ENCODE results near the gene DOCK10. TPM values are rescaled to one million over a fixed set of nuclear protein-coding genes. Genes with fewer than 3 reads are reported as not detected.

The DOCK10 gene
- total RNA-seq, 2 experiments from 2014 or later: 123 to 137 TPM

GRCh38 chr2:224837066-224837465 is 205.2 kb downstream of the DOCK10 start:
- H3K9me3 Mint-ChIP-seq: peaks cover 4% of the 10 kb centered on the region
- intact Hi-C loops (cut with micrococcal nuclease): no loop called here
- H3K27ac Mint-ChIP-seq: peak overlapping the region; percentile 46
- H3K36me3 Mint-ChIP-seq (ENCODE audit: low read depth): peaks cover 54% of the 10 kb centered on the region
- H3K4me1 Mint-ChIP-seq (ENCODE audit: low read depth): peaks cover 3% of the 10 kb centered on the region
- CTCF ChIA-PET: interaction anchor here (0.7 kb wide), 1 partner anchor 436 kb away, joined by 3 read pairs; no protein-coding TSS in a partner anchor
- H3K27me3 Mint-ChIP-seq (ENCODE audit: low read depth): no peaks in the 10 kb centered on the region
- no peak overlapping the region for H3K4me3 Mint-ChIP-seq
- DNase-seq: no peak

- no peak overlapping the region for H3K27ac Mint-ChIP-seq
Measured at GRCh38 chr2:224836263-224836662, 206.0 kb downstream of the DOCK10 start.

GRCh38 chr2:224835405-224835804 is 206.9 kb downstream of the DOCK10 start:
- Mint-ChIP-seq H3K9me3 (no peaks in the 10 kb centered on the region), H3K36me3 (ENCODE audit: low read depth) (peaks cover 50% of the 10 kb centered on the region), H3K4me3 (no peak overlapping the region), H3K4me1 (ENCODE audit: low read depth) (peaks cover 3% of the 10 kb centered on the region), H3K27me3 (ENCODE audit: low read depth) (no peaks in the 10 kb centered on the region), H3K27ac (no peak overlapping the region)
- intact Hi-C loops (cut with micrococcal nuclease): no loop called here
- CTCF ChIA-PET: no interaction called here
- DNase-seq: no peak

More at GRCh38 chr2:224836263-224836662, 206.0 kb downstream of the DOCK10 start:
- intact Hi-C loops (cut with micrococcal nuclease): no loop called here
- CTCF ChIA-PET: interaction anchor here (0.7 kb wide), 1 partner anchor 435 kb away, joined by 3 read pairs; no protein-coding TSS in a partner anchor
- DNase-seq: no peak
- peaks cover 52% of the 10 kb centered on the region for H3K36me3 Mint-ChIP-seq (ENCODE audit: low read depth)
- no peak overlapping the region for H3K4me3 Mint-ChIP-seq
- no peaks in the 10 kb centered on the region for H3K27me3 Mint-ChIP-seq (ENCODE audit: low read depth)
- peaks cover 2% of the 10 kb centered on the region for H3K9me3 Mint-ChIP-seq
- peaks cover 3% of the 10 kb centered on the region for H3K4me1 Mint-ChIP-seq (ENCODE audit: low read depth)

GRCh38 chr2:224833986-224834385 is 208.3 kb downstream of the DOCK10 start:
- no peak overlapping the region for H3K27ac Mint-ChIP-seq
- no peak overlapping the region for H3K4me3 Mint-ChIP-seq
- CTCF ChIA-PET: no interaction called here
- DNase-seq: no peak
- no peaks in the 10 kb centered on the region for H3K9me3 Mint-ChIP-seq
- H3K36me3 Mint-ChIP-seq (ENCODE audit: low read depth): peaks cover 46% of the 10 kb centered on the region
- intact Hi-C loops (cut with micrococcal nuclease): no loop called here
- no peaks in the 10 kb centered on the region for H3K27me3 Mint-ChIP-seq (ENCODE audit: low read depth)
- peaks cover 3% of the 10 kb centered on the region for H3K4me1 Mint-ChIP-seq (ENCODE audit: low read depth)

- no peak overlapping the region for H3K4me3 Mint-ChIP-seq
- CTCF ChIA-PET: interaction anchor here (1.1 kb wide), 1 partner anchor 68 kb away, joined by 3 read pairs; no protein-coding TSS in a partner anchor
- no peaks in the 10 kb centered on the region for H3K9me3 Mint-ChIP-seq
- H3K27ac Mint-ChIP-seq: no peak overlapping the region
- H3K4me1 Mint-ChIP-seq (ENCODE audit: low read depth): no peaks in the 10 kb centered on the region
- no peak for DNase-seq
- H3K36me3 Mint-ChIP-seq (ENCODE audit: low read depth): peaks cover 58% of the 10 kb centered on the region
- intact Hi-C loops (cut with micrococcal nuclease): no loop called here
- no peaks in the 10 kb centered on the region for H3K27me3 Mint-ChIP-seq (ENCODE audit: low read depth)
Measured at GRCh38 chr2:224832207-224832606, 210.1 kb downstream of the DOCK10 start.

GRCh38 chr2:224831530-224831929 is 210.7 kb downstream of the DOCK10 start:
- Mint-ChIP-seq H3K36me3 (ENCODE audit: low read depth) (peaks cover 60% of the 10 kb centered on the region), H3K27ac (no peak overlapping the region), H3K9me3 (no peaks in the 10 kb centered on the region), H3K4me3 (no peak overlapping the region), H3K27me3 (ENCODE audit: low read depth) (no peaks in the 10 kb centered on the region), H3K4me1 (ENCODE audit: low read depth) (no peaks in the 10 kb centered on the region)
- DNase-seq: no peak
- intact Hi-C loops (cut with micrococcal nuclease): no loop called here
- CTCF ChIA-PET: interaction anchor here (0.6 to 1.1 kb wide), 2 partner anchors 69 to 98 kb away, joined by 3 read pairs; no protein-coding TSS in a partner anchor

GRCh38 chr2:224820283-224820991 is 221.8 kb downstream of the DOCK10 start:
- no peak overlapping the region for H3K4me3 Mint-ChIP-seq
- H3K4me1 Mint-ChIP-seq (ENCODE audit: low read depth): peaks cover 3% of the 10 kb centered on the region
- H3K27me3 Mint-ChIP-seq (ENCODE audit: low read depth): no peaks in the 10 kb centered on the region
- no peaks in the 10 kb centered on the region for H3K9me3 Mint-ChIP-seq
- H3K27ac Mint-ChIP-seq: no peak overlapping the region
- intact Hi-C loops (cut with micrococcal nuclease): no loop called here
- peaks cover 58% of the 10 kb centered on the region for H3K36me3 Mint-ChIP-seq (ENCODE audit: low read depth)
- CTCF ChIA-PET: interaction anchor here (0.6 to 0.8 kb wide), 2 partner anchors 90 to 840 kb away, joined by 3 read pairs; no protein-coding TSS in a partner anchor
- DNase-seq: no peak

GRCh38 chr2:224819075-224819474 is 223.2 kb downstream of the DOCK10 start:
- peaks cover 62% of the 10 kb centered on the region for H3K36me3 Mint-ChIP-seq (ENCODE audit: low read depth)
- CTCF ChIA-PET: no interaction called here
- no peak for DNase-seq
- intact Hi-C loops (cut with micrococcal nuclease): no loop called here
- no peaks in the 10 kb centered on the region for H3K27me3 Mint-ChIP-seq (ENCODE audit: low read depth)
- peak overlapping the region; percentile 51 for H3K27ac Mint-ChIP-seq
- no peaks in the 10 kb centered on the region for H3K9me3 Mint-ChIP-seq
- no peak overlapping the region for H3K4me3 Mint-ChIP-seq
- H3K4me1 Mint-ChIP-seq (ENCODE audit: low read depth): peaks cover 3% of the 10 kb centered on the region

- CTCF ChIA-PET: no interaction called here
- peaks cover 3% of the 10 kb centered on the region for H3K4me1 Mint-ChIP-seq (ENCODE audit: low read depth)
- H3K27me3 Mint-ChIP-seq (ENCODE audit: low read depth): no peaks in the 10 kb centered on the region
- no peak for DNase-seq
- H3K36me3 Mint-ChIP-seq (ENCODE audit: low read depth): peaks cover 63% of the 10 kb centered on the region
- H3K9me3 Mint-ChIP-seq: no peaks in the 10 kb centered on the region
- H3K27ac Mint-ChIP-seq: no peak overlapping the region
- no peak overlapping the region for H3K4me3 Mint-ChIP-seq
- intact Hi-C loops (cut with micrococcal nuclease): no loop called here
Measured at GRCh38 chr2:224817676-224818075, 224.6 kb downstream of the DOCK10 start.

- H3K4me1 Mint-ChIP-seq (ENCODE audit: low read depth): peaks cover 1% of the 10 kb centered on the region
- intact Hi-C loops (cut with micrococcal nuclease): no loop called here
- H3K27ac Mint-ChIP-seq: peak overlapping the region; percentile 32
- peaks cover 63% of the 10 kb centered on the region for H3K36me3 Mint-ChIP-seq (ENCODE audit: low read depth)
- CTCF ChIA-PET: no interaction called here
- no peak overlapping the region for H3K4me3 Mint-ChIP-seq
- no peaks in the 10 kb centered on the region for H3K9me3 Mint-ChIP-seq
- no peaks in the 10 kb centered on the region for H3K27me3 Mint-ChIP-seq (ENCODE audit: low read depth)
- no peak for DNase-seq
Measured at GRCh38 chr2:224816816-224817215, 225.5 kb downstream of the DOCK10 start.

- Mint-ChIP-seq H3K27me3 (ENCODE audit: low read depth) (no peaks in the 10 kb centered on the region), H3K4me1 (ENCODE audit: low read depth) (peaks cover under 1% of the 10 kb centered on the region), H3K4me3 (no peak overlapping the region), H3K36me3 (ENCODE audit: low read depth) (peaks cover 55% of the 10 kb centered on the region), H3K27ac (no peak overlapping the region), H3K9me3 (no peaks in the 10 kb centered on the region)
- DNase-seq: no peak
- intact Hi-C loops (cut with micrococcal nuclease): no loop called here
- CTCF ChIA-PET: no interaction called here
Measured at GRCh38 chr2:224813578-224813977, 228.7 kb downstream of the DOCK10 start.

GRCh38 chr2:224807153-224807964 is 234.9 kb downstream of the DOCK10 start:
- intact Hi-C loops (cut with micrococcal nuclease): loop anchor here (1.0 to 5.0 kb wide), 2 partner anchors 195 to 855 kb away; no protein-coding TSS in a partner anchor
- CTCF ChIA-PET: no interaction called here
- Mint-ChIP-seq H3K4me3 (no peak overlapping the region), H3K27ac (peak overlapping the region; percentile 80), H3K4me1 (ENCODE audit: low read depth) (no peaks in the 10 kb centered on the region), H3K27me3 (ENCODE audit: low read depth) (no peaks in the 10 kb centered on the region), H3K9me3 (no peaks in the 10 kb centered on the region), H3K36me3 (ENCODE audit: low read depth) (peaks cover 45% of the 10 kb centered on the region)
- no peak for DNase-seq

All from activated naive CD4-positive, alpha-beta T cell treated with anti-CD3 and anti-CD28 coated beads for 36 hours (primary cell).